GM18909 (cell line): ENCODE measurements around the gene CCDC121.

Experiments used
- ATAC-seq: cut with Tn5 transposase; IDR thresholded peaks from one replicate; pipeline ENCODE4 v1.9.1; 2021; ENCODE audit warnings: mild to moderate bottlenecking; ENCODE audit not compliant: unreplicated experiment, poor library complexity

Gene CCDC121, protein sequence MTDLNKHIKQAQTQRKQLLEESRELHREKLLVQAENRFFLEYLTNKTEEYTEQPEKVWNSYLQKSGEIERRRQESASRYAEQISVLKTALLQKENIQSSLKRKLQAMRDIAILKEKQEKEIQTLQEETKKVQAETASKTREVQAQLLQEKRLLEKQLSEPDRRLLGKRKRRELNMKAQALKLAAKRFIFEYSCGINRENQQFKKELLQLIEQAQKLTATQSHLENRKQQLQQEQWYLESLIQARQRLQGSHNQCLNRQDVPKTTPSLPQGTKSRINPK

DNA sequence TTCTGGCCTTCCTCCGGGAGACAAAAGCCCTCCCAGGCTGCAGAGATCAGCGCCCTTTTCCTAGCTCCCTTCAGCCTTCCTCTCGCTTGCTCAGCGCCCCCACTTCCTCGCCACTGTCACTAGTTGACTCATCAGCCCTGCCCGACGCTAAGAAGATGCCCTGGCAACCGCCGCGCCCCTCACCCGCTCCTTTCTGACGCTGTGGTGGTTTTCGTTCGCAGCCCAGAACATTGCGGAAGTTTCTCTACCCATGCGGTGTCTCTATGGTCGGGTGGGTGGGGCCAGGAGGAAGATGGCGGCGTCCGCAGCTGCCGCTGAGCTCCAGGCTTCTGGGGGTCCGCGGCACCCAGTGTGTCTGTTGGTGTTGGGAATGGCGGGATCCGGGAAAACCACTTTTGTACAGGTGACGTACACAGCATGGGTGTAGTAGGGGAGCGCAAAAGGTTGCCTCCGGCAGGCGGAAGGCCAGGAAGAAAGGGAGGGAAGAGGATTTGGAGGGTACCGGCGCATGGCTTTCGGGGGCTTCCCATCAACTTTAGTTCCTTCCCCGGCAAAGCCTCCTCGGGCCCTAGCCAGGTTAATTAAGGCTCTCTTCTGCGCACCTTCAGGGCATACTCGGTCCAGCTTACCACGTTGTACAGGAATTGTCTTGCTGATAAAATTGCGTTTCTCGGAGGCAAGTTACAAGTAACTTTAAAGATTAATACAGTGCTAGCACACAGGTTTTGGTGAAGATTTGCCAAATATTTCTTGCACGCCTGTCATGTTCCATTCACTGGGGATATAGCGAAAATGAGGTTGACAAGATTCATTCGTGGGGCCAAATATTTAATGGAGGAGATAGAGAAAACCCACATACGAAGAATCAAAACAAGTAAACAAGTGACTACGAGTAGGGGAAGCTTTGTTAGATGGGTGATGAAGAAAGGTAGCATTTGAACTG is at the start of gene CCDC121, which contains the start of gene GPN1:
Gene CCDC121 (minus strand): TSS at position 246 of the 943 bp plus-strand sequence. CDS start 1,213 bp downstream, outside the sequence.
Gene GPN1 (plus strand): TSS at position 284 of the 943 bp plus-strand sequence. CDS start 9 bp downstream, at position 293.
- peak; percentile 97 for ATAC-seq

DNA sequence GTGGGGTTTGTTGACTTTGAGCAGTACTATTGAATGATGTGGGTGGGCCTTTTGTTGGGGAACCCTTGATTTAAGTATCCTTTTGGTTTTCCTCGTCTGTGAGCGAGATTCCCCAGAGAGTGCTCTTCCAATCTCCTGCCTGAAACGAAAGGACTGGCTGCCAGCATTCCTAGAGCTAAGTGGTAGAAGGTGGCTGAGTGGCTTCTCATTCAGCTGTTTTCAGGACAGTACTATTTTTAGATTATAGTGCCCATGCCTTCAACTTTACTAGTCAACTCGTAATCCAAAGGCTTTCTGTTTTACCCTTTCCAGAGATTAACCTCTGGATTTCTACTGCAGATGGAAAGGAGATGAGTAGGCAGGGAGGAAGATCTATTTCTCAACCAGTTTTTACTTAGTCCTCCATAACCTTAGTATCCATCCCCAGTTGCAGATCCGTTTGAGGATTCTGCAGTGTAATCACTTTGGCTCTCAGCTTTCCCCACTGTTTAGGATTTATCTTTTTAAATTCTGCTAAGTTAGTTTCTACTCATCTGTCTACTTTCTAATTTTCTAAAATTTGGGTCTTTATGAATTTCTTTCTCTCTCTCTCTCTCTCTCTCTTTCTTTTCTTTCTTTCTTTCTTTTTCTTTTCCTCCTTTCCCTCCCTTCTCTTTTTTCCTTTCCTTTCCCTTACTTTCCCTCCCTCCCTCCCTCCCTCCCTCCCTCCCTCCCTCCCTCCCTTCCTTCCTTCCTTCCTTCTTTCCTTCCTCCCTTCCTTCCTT is 44.1 kb upstream of the CCDC121 start:
- ATAC-seq = no peak

DNA sequence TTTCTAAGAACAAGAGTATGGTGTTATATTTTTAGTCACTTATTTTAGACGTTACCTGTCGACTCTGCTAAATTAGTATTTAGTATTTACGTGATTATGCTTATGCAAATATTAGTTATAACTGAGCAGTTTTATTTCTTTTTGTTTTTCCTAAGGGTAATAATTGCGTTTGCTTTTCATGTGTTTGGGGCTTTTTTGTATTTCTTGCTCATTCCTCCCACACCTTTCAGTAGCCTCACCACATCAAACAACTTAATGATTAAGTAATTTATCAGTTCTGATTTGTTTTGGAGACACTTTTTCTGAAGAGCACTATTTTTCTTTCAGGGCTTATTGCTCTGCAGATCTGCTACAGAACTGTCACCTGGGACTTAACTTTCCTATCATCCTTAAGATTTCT is 42.4 kb upstream of the CCDC121 start:
- ATAC-seq = no peak

DNA sequence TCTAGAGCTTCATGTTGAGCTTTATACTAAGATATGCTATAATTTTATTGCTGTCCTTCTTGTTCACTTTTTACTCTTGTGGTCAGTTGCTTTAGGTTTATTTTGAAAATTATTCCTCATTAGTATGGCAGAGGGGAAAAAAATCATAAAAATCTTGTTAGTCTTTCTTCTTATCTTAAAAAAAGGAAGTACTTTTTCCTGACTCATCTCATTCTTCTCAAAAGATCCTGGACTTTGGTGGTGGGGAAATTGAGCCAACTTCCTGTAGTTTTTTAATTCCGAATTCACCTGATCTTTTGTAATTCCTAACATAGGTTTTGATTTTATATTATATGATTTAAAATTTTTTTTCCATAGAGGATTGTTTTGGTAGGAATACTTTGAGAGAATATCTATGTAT is 38.6 kb upstream of the CCDC121 start:
- ATAC-seq = no peak

DNA sequence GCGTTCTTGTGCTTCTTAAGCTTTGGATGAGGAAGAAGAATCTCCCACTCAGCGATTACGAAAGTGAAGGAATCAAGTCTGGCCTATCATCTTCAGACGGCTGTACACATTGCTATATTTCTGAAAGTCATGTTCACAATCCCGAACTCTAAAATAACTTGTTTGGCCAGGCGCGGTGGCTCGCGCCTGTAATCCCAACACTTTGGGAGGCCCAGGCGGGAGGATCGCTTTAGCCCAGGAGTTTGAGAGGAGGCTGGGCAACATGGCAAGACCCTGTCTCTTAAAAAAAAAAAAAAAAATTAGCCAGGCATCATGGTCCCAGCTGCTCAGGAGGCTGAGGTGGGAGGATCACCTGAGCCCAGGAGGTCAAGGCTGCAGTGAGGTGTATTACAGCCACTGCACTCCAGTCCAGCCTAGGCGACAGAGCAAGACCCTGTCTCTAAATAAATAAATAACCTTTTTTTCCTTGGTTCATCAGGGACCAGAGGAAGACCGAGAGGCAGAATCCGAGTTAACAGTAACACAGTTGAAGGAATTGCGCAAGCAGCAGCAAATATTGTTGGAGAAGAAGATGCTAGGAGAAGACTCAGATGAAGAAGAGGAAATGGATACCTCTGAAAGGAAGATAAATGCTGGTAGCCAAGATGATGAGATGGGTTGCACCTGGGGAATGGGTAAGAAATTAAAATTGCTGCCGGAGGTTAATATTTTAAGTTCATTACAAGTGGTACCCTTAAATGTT is 36.0 kb upstream of the CCDC121 start:
- ATAC-seq = no peak

DNA sequence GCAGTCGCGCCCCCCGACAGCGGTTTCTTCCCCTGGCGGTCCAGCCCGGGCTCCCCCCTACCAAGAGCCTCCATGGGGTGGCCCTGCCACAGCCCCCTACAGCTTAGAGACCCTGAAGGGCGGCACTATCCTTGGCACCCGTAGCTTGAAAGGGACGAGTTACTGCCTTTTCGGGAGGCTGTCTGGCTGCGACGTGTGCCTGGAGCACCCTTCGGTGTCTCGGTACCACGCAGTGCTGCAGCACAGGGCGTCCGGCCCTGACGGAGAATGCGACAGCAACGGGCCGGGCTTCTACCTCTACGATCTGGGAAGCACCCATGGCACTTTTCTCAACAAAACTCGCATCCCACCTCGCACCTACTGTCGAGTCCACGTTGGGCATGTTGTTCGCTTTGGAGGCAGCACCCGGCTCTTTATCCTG is 35.4 kb upstream of the CCDC121 start:
- ATAC-seq = peak; percentile 23

DNA sequence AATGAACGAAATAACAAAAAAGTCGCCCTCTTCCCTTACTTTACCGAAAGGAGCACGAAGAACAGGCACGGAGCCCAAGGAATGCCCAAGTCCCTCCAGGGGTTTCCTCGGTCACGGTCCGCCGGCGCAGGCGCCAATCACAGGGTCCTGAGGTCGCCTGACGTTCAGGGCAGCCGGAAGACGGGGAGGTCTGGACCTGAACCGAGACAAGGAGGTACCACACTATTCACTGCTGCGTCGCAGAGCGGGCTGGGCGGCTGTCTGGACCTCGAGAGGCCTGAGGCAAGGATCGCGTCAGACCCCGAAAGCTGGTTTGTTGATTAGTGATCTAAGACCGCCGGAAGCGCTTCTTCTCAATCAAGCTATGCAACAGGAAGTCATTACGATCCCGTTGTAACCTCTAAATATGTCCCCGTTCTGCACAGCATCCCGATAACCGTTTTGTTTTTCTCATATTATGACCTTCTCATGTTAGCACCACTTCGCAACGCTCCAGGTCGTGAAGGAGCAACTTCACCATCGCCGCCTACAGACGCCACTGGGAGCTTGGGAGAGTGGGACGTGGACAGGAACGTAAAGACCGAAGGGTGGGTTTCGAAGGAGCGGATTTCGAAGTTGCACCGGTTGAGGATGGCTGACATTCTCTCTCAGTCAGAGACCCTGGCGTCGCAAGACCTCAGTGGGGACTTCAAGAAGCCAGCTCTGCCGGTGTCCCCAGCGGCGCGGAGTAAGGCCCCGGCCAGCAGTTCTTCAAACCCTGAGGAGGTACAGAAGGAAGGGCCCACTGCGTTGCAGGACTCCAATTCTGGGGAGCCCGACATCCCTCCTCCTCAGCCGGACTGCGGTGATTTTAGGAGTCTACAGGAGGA is 34.7 kb upstream of the CCDC121 start, which contains the start of the genes SLC4A1AP and SUPT7L:
Gene SLC4A1AP (plus strand): TSS at position 605 of the 869 bp plus-strand sequence. CDS start 26 bp downstream, at position 631.
Gene SUPT7L (minus strand): TSS at position 330 of the 869 bp plus-strand sequence. CDS start 1,422 bp downstream, outside the sequence.
- ATAC-seq = peak; percentile 73

DNA sequence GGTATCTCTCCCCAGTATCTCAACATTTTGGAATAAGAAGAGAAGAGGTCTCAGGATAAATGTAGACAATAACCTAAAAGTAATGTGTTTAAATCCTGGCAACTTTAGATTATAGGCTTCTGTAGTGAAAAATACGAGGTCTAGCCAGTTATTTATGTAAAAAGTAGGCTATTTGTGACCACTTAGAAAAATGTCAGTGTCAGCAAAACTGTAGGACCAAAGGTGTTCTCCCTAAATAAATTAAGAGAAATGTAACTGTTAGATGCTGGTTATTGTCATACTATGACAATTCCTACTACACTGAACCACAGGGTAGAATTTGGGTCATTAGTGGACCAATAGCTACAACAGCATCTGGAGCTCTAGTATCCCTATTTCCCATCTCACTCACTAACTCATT is 32.6 kb upstream of the CCDC121 start:
- ATAC-seq = no peak

DNA sequence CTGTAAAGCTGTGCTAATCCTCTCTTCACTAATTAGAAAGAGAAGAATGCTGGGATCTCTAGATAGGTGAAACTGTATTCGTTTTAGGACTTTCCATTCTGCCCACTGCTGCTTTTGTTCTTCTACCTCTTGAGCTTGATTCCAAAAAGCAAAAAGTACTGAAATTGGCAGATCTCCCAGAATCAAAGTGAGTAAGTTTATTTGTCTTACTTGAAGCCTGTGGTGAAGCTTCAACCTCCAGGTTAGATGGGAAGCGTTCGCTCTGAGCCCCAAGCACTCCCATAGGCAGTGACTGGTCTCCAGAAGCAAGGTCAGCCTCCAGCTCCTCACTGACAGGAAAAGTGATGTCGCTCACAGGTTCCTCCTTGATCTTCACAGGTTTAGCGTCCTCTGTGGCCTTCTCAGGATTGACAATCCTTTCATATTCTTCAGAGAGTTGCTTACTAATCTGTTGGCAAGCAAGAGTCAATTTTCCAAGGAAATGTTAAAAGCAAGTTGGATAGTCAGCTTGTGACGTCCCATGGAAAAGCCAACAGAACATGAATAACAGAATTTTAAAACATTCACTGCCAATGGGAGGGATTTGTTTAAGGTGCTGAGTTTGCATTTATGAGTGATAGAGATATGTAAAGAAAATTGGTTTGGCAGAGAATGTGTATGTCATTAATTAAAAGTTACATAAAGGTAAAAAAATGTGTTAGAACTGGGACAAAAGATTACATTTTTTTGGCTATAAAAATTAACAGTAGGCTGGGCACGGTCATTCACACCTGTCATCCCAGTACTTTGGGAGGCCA is 26.5 kb upstream of the CCDC121 start:
- ATAC-seq = no peak

DNA sequence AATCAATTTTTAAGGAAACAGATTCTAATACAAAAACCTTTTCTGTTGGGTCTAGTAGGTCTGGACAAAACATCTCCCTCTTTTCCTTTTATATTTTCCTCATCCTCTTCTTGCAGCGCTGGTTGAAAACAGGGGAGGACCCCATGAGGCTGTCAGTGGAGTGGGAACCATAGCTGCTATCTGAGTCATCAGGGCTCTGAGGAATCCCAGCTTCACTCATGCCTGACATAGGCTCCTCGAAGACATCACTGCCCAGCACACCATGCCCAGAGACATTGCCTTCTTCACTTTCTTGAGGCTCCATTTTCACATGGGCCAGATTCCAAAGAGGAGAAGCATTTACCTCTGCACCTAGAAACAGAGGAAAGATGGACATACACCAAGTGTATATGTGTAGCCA is 24.6 kb upstream of the CCDC121 start:
- ATAC-seq = no peak

DNA sequence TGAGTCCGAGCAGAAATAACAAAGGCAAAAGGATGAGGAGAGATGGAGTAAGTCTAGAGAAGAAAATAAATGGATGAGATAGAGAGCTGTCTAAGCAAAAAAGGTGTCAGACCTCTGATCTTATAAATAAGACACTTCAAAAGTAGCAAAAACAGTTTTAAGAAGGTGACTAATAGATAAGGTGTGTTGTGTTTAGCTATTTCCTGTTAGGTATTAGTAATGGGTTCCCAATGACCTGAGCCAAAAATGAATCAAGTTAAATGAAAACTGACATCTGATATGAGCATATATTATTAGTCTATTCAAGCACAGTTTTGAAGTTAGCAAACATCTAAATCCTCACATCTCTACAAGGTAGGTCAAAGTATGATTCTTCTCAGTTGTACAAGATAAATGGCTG is 24.0 kb upstream of the CCDC121 start:
- no peak for ATAC-seq

DNA sequence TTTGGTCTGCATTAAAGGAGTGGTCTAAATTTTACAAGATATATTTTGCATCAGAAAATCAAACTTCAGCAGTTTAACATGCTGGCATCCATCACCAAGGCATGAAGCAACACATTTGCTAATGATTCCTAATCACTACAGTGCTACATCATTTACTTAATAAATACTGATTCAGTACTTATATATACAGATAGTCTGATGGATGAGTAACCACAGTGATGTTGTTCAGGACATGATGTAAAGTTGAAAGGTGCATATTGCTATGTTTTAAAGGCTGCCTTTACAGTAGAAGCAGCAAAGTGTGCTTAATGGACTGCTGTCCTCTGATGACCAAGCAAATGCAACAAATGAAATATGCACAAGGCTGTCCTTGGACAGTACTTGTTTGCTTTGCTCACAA is 23.5 kb upstream of the CCDC121 start:
- ATAC-seq = no peak

DNA sequence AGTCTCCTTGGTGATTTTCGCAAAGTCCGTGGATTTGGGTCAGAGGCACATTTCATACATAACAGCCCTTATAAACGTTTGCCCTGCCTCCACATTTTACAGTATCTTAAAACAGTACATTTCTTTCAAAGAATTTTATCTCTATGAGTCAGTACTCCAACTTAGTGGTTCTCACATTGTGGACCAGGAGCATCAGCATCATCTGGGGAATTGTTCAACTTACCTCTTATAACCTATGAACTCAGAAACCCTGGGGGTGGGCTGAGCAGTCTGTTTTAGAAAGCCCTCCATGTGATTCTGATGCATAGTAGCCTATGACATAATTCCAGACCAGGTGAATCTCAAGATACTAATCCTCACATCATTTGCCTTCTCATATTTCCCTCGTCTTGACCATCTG is 22.2 kb upstream of the CCDC121 start:
- ATAC-seq = no peak

DNA sequence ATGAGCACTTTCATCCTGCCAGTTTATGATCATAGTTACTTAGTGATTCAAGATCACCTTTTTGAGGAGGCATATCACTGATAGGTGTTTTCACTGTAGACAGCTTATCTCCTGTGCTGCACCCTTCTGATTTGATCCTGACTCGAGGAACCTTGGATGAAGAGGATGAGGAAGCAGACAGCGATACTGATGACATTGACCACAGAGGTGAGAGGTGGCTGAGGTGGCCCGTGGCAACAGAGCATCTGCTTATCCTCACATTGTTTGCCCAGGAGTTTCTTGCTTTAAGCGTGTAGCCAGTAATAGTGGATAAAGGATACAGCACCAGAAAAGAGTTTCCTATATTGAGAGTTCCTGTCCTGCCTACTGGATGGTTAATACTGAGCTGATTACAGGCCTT is 18.9 kb upstream of the CCDC121 start:
- no peak for ATAC-seq

DNA sequence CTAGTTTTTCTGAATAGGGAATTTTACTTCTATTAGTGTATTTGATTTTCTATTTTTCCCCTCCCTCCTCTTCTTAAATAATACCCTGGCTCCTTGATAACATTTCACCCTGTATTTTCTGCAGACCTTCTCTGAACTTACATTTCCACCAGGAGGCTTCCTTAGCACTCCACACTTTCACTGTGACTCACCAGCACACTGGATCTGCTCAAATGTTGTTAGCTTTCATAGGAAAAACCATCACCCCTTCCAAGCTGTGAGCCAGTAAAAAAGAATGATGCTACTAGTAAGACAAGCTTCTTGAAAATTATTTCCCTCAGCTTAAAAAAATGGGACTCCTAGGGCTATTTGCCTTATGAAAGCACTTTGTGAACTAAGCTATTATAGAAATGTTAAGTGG is 18.5 kb upstream of the CCDC121 start:
- no peak for ATAC-seq

DNA sequence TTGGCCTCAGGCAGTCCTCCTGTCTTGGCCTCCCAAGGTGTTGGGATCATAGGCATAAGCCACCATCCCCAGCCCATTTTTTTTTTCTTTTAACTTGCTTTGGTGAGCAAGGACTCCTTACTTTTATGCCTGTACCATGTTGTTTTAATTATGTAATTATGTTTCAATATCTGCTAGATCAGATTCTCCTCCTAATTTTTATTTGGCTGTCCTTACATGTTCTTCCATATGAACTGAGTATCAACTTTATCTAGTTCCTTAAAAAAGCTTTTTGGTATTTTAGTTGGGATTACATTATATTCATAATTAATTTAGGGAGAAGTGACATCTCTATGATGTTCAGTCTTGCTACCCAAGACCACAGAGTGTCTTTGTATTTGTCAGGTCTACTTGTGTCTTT is 16.4 kb upstream of the CCDC121 start:
- ATAC-seq = no peak

DNA sequence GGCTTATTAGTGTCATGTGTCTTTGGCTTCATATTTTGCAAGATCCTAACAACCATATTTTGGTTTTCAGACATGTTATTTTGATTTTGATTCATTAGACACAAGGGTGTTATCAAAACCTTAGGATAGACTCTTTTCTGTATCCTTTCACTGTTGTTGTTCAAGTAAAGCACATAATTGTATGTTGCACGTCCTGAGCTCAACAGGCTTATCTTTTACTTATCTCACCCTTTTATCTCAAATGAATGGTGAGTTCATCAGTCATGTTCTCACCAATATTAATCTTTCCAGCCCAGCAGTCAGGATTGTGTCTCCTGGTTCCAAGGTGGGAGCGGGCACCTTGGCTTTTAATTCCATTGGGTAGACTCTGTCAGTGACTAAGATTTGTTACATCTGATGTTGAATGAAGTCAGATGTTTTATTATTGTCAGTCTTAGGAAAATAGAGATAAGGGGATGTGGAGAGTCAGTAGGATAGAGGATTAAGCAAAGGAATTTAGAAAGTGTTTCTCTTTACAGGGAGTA is 12.0 kb upstream of the CCDC121 start:
- ATAC-seq = no peak

DNA sequence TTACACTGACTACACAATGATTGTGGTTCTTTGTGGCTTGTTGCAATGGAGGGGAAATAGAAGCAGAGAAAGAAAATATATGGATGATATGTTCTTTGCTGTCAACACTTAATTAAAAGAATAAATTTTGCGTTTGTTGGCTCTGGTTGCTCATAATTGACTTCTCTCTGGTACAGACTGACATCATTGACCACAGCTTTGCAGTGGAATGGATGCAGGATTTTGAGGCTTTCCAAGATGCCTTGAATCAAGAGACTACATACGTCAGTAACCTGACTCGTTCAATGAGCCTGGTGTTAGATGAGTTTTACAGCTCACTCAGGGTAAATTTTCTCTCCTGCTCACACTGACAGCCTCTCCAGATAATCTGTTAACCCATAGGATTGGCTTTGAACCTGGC is 9.9 kb upstream of the CCDC121 start:
- ATAC-seq = no peak
